Type B pancreatic cell (in vitro differentiated cells): ENCODE data around the gene AGAP6. TPM values are rescaled to one million over a fixed set of nuclear protein-coding genes. Genes with fewer than 3 reads are reported as not detected.
"Not testable (repeated sequence)": the region's sequence is repeated elsewhere in the genome, so short reads cannot be mapped to it uniquely, and the experiment has no call there.

Experiments used
- DNase-seq: peaks from one replicate; pipeline ENCODE4 v3.0.0; 2021; ENCODE audit warnings: mixed read lengths; ENCODE audit not compliant: unreplicated experiment; ENCODE audit errors: extremely low spot score
- H3K27ac Mint-ChIP-seq: 2 replicates; pipeline ENCODE4 v1.8.0; 2021; ENCODE audit warnings: mild to moderate bottlenecking, mixed read lengths
- H3K27me3 Mint-ChIP-seq: 2 replicates; pipeline ENCODE4 v1.8.0; 2021; ENCODE audit warnings: mixed read lengths
- H3K36me3 Mint-ChIP-seq: 2 replicates; pipeline ENCODE4 v1.8.0; 2021; ENCODE audit warnings: mixed read lengths
- H3K4me1 Mint-ChIP-seq: one replicate; pipeline ENCODE4 v1.8.0; 2021; ENCODE audit warnings: mixed read lengths; ENCODE audit not compliant: unreplicated experiment
- H3K4me3 Mint-ChIP-seq: 2 replicates; pipeline ENCODE4 v1.8.0; 2021; ENCODE audit warnings: mild to moderate bottlenecking, mixed read lengths
- H3K9me3 Mint-ChIP-seq: 2 replicates; pipeline ENCODE4 v1.8.0; 2021; ENCODE audit warnings: mixed read lengths
- CTCF ChIP-seq: fragments of 200-600 bp; sonication (generic); conservative IDR thresholded peaks from 2 replicates; pipeline ENCODE4 v1.5.0; 2021; ENCODE audit warnings: antibody characterized with exemption, mild to moderate bottlenecking
- total RNA-seq: library from RNA; stranded (reverse); gene quantifications from 2 replicates; pipeline ENCODE4 v1.2.1, GENCODE V29; 2021; ENCODE audit warnings: low replicate concordance

AGAP6 gene
- total RNA-seq, 1 donor from 2014 or later, result 16.2 TPM

GRCh38 chr10:50025627-50026026, 37.4 kb downstream of the AGAP6 start:
- no peaks in the 10 kb centered on the region for H3K9me3 Mint-ChIP-seq
- H3K4me1 Mint-ChIP-seq, result no peaks in the 10 kb centered on the region
- no peak for TF ChIP-seq CTCF
- no peak overlapping the region for H3K27ac Mint-ChIP-seq
- DNase-seq, result no peak
- no peaks in the 10 kb centered on the region for H3K36me3 Mint-ChIP-seq
- H3K4me3 Mint-ChIP-seq, result no peak overlapping the region
- H3K27me3 Mint-ChIP-seq, result peaks cover 7% of the 10 kb centered on the region

DNA sequence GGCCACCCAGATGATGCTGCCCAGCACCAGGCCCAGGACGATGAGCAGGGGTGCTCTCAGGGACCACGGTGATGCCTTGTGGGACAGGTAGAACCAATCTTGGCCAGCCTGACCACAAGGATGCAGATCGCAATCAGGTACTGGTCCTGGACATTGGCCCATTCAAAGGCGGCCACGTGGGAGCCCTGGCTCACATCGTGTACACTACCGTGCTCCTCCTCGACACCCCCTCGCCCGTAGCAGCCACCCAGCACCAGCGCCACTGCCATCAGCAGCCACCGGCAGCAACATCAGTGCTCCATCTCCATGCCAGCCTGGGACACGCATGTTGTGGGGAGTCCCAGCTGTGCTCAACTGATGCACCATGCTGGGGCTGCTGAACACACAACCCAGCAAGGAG, 39.0 kb downstream of the AGAP6 start:
- no peak overlapping the region for H3K27ac Mint-ChIP-seq
- no peaks in the 10 kb centered on the region for H3K4me1 Mint-ChIP-seq
- DNase-seq, result no peak
- peaks cover 13% of the 10 kb centered on the region for H3K27me3 Mint-ChIP-seq
- H3K36me3 Mint-ChIP-seq, result no peaks in the 10 kb centered on the region
- H3K9me3 Mint-ChIP-seq, result no peaks in the 10 kb centered on the region
- no peak overlapping the region for H3K4me3 Mint-ChIP-seq
- no peak for TF ChIP-seq CTCF

DNA sequence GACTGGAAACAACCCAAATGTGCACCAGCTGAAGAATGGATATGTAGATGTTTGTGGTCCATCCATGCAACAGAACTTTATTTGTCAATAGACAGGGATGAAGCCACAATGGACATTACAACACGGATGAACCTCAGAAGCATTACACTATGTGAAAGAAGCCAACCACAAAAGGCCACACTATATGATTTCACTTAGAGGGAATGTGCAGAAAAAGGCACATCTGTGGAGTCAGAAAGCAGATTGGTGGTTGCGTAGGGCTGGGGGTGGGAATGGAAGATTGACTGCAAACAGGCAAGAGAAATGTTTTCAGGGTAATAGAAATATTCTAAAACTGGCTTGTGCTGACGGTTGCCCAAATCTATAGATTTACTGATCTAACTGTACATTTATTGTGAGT, 45.3 kb downstream of the AGAP6 start:
- Mint-ChIP-seq H3K4me1 (no peaks in the 10 kb centered on the region), H3K27ac (no peak overlapping the region), H3K27me3 (peaks cover 27% of the 10 kb centered on the region), H3K36me3 (no peaks in the 10 kb centered on the region), H3K4me3 (no peak overlapping the region), H3K9me3 (no peaks in the 10 kb centered on the region)
- DNase-seq, result no peak
- no peak for TF ChIP-seq CTCF

GRCh38 chr10:50035337-50035736, 47.1 kb downstream of the AGAP6 start:
- not testable (repeated sequence) for H3K36me3 Mint-ChIP-seq, H3K9me3 Mint-ChIP-seq, H3K4me1 Mint-ChIP-seq, DNase-seq, H3K4me3 Mint-ChIP-seq, H3K27ac Mint-ChIP-seq
- H3K27me3 Mint-ChIP-seq, result peaks cover 30% of the 10 kb centered on the region

- TF ChIP-seq CTCF, result no peak
- peaks cover 19% of the 10 kb centered on the region for H3K27me3 Mint-ChIP-seq
- H3K27ac Mint-ChIP-seq, result no peak overlapping the region
- H3K4me1 Mint-ChIP-seq, result no peaks in the 10 kb centered on the region
- DNase-seq, result no peak
- no peaks in the 10 kb centered on the region for H3K36me3 Mint-ChIP-seq
- no peaks in the 10 kb centered on the region for H3K9me3 Mint-ChIP-seq
- no peak overlapping the region for H3K4me3 Mint-ChIP-seq
These were observed 56.9 kb downstream of the AGAP6 start for GRCh38 chr10:50044941-50045664.

GRCh38 chr10:50046457-50046856, 58.3 kb downstream of the AGAP6 start:
- DNase-seq, H3K4me3 Mint-ChIP-seq, H3K4me1 Mint-ChIP-seq, H3K9me3 Mint-ChIP-seq, H3K27ac Mint-ChIP-seq, H3K36me3 Mint-ChIP-seq: not testable (repeated sequence)
- H3K27me3 Mint-ChIP-seq, result peaks cover 13% of the 10 kb centered on the region

DNA sequence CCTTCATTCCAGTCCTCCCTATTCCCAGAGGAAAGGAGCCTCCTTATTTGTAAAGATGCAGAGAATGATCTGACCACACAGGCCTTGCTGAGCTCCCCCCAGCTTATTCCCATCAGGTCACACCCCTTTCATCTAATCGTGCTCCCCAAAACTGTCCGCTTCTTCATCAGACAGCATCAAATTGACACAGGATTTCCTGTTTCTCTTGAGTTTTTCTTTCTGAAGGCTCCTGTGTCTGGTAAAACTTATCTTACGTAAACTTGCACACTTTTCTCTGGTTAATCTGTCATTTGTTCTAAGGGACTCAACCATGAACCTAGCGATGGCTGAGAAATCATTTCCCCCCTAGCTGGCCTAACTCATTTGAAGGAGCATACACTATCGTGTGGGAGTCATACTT, 59.4 kb downstream of the AGAP6 start:
- not testable (repeated sequence) for H3K36me3 Mint-ChIP-seq, H3K27ac Mint-ChIP-seq, DNase-seq, H3K4me3 Mint-ChIP-seq, H3K9me3 Mint-ChIP-seq, H3K4me1 Mint-ChIP-seq
- H3K27me3 Mint-ChIP-seq, result peaks cover 13% of the 10 kb centered on the region

GRCh38 chr10:50051995-50052660, 63.9 kb downstream of the AGAP6 start:
- not testable (repeated sequence) for H3K4me3 Mint-ChIP-seq, H3K9me3 Mint-ChIP-seq

DNA sequence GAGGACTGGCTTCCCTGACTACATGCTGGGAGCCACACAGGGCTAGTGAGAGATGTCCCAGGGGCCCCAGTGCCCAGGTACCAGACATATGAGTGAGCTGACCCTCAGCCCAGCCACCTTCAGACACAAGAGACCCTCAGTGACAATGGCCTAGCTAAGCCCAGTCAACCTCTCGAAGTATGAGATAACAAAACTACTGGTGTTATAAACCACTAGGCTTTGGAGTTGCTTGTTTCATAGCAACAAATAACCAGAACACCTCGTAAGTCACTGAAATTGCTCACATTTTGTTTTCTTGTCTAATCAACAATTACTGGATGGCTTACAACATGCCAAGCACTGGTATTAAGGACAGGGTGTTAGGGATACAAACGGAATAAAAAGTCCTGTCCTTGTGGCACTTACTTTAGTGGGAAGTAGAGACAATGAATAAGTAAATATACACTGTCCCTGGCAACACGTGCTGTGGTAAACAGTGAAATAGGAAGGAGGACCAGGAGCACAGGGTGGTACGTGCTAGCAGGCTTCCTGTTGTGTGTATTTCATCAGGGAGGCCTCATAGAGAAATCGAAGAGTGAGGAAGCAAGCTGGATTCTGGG, 64.7 kb downstream of the AGAP6 start:
- H3K27me3 Mint-ChIP-seq, result peaks cover 12% of the 10 kb centered on the region
- H3K27ac Mint-ChIP-seq, H3K36me3 Mint-ChIP-seq, H3K4me1 Mint-ChIP-seq, H3K4me3 Mint-ChIP-seq, DNase-seq, H3K9me3 Mint-ChIP-seq: not testable (repeated sequence)

More at GRCh38 chr10:50051995-50052660, 63.9 kb downstream of the AGAP6 start:
- not testable (repeated sequence) for H3K36me3 Mint-ChIP-seq, DNase-seq, H3K4me1 Mint-ChIP-seq, H3K27me3 Mint-ChIP-seq, H3K27ac Mint-ChIP-seq
